Epithelial cell of proximal tubule (primary cell): ENCODE measurements around the gene SBK3. TPM values are rescaled to one million over a fixed set of nuclear protein-coding genes. Genes with fewer than 3 reads are reported as not detected.
"Not testable (repeated sequence)": the region's sequence is repeated elsewhere in the genome, so short reads cannot be mapped to it uniquely, and the experiment has no call there.

Experiments
- DNase-seq: peaks from one replicate; pipeline ENCODE4 v3.0.0-alpha.2; 2011; ENCODE audit warnings: low read depth
- H3K4me3 ChIP-seq: 2 replicates; pipeline ENCODE4 v1.5.1; 2011; ENCODE audit warnings: low read depth, mild to moderate bottlenecking, low read length
- CTCF ChIP-seq: conservative IDR thresholded peaks from 2 replicates; pipeline ENCODE4 v1.5.1; 2012; ENCODE audit warnings: low read depth, mild to moderate bottlenecking, low read length
- total RNA-seq: library from RNA; depleted of rRNA; stranded (reverse); fragments of >200 nt; gene quantifications from 2 replicates; pipeline ENCODE4 v1.2.3, GENCODE V29; 2015

SBK3 gene
- total RNA-seq, 1 donor from 2014 or later = 0.23 TPM

GRCh38 chr19:55580628-55581144 is 35.3 kb upstream of the SBK3 start, which contains the start of gene ZNF579:
Gene ZNF579 (minus strand): TSS chr19:55580848. CDS start chr19:55579639, 1,209 bp downstream.
- TF ChIP-seq CTCF = no peak
- DNase-seq = no peak
- H3K4me3 ChIP-seq = peak within 1 kb of the TSS; percentile 81

- DNase-seq = no peak
- H3K4me3 ChIP-seq = peak overlapping the region; percentile 81
- no peak for TF ChIP-seq CTCF
These were observed 34.7 kb upstream of the SBK3 start for GRCh38 chr19:55579766-55580621.

- no peak for DNase-seq
- TF ChIP-seq CTCF = no peak
- H3K4me3 ChIP-seq = peak overlapping the region; percentile 81
These were observed 33.7 kb upstream of the SBK3 start for GRCh38 chr19:55578761-55579747.

GRCh38 chr19:55578031-55578760 is 32.9 kb upstream of the SBK3 start:
- H3K4me3 ChIP-seq = no peak overlapping the region
- DNase-seq = no peak
- TF ChIP-seq CTCF = no peak

GRCh38 chr19:55576746-55577145 is 31.4 kb upstream of the SBK3 start:
- no peak for TF ChIP-seq CTCF
- no peak overlapping the region for H3K4me3 ChIP-seq
- DNase-seq = no peak

- not testable (repeated sequence) for DNase-seq, H3K4me3 ChIP-seq
These were observed 28.6 kb upstream of the SBK3 start for GRCh38 chr19:55573929-55574328.

- not testable (repeated sequence) for DNase-seq, H3K4me3 ChIP-seq
These were observed 24.1 kb upstream of the SBK3 start for GRCh38 chr19:55569477-55569876.
